Activated naive CD4-positive, alpha-beta T cell treated with anti-CD3 and anti-CD28 coated beads for 36 hours (primary cell): ENCODE results near the gene SFXN5. TPM values are rescaled to one million over a fixed set of nuclear protein-coding genes. Genes with fewer than 3 reads are reported as not detected.
A peak's percentile ranks its signal among the peaks of the same experiment; 100 is the strongest.

Experiments used
- CTCF ChIA-PET: fragments of 350-600 bp; sonication (Branson Sonifier 250); formaldehyde crosslinking; loops from one replicate; lab custom pipeline; 2021; ENCODE audit warnings: antibody characterized with exemption; lab: Charles Lee
- DNase-seq: peaks from one replicate; pipeline ENCODE4 v3.0.0-alpha.2; 2020
- H3K27ac Mint-ChIP-seq: one replicate; pipeline ENCODE4 v1.8.0; 2021; ENCODE audit warnings: mild to moderate bottlenecking, mixed read lengths
- H3K27me3 Mint-ChIP-seq: one replicate; pipeline ENCODE4 v1.8.0; 2021; ENCODE audit warnings: low read depth, mixed read lengths
- H3K36me3 Mint-ChIP-seq: one replicate; pipeline ENCODE4 v1.8.0; 2021; ENCODE audit warnings: low read depth, mixed read lengths
- H3K4me1 Mint-ChIP-seq: one replicate; pipeline ENCODE4 v1.8.0; 2021; ENCODE audit warnings: low read depth, mixed read lengths
- H3K4me3 Mint-ChIP-seq: one replicate; pipeline ENCODE4 v1.8.0; 2021; ENCODE audit warnings: mild to moderate bottlenecking, moderate library complexity, mixed read lengths
- H3K9me3 Mint-ChIP-seq: one replicate; pipeline ENCODE4 v1.8.0; 2021; ENCODE audit warnings: mixed read lengths
- intact Hi-C: fragments of 100-400 bp; cut with micrococcal nuclease; formaldehyde crosslinking; loops from one replicate; pipeline ENCODE4 v1.15.1; 2023
- total RNA-seq, 2 experiments: library from RNA; stranded (reverse); gene quantifications; one replicate each; pipeline ENCODE4 v1.2.3, GENCODE V29; 2021

SFXN5 gene
- total RNA-seq, 2 experiments from 2014 or later, result 5.3 to 6.8 TPM

DNA sequence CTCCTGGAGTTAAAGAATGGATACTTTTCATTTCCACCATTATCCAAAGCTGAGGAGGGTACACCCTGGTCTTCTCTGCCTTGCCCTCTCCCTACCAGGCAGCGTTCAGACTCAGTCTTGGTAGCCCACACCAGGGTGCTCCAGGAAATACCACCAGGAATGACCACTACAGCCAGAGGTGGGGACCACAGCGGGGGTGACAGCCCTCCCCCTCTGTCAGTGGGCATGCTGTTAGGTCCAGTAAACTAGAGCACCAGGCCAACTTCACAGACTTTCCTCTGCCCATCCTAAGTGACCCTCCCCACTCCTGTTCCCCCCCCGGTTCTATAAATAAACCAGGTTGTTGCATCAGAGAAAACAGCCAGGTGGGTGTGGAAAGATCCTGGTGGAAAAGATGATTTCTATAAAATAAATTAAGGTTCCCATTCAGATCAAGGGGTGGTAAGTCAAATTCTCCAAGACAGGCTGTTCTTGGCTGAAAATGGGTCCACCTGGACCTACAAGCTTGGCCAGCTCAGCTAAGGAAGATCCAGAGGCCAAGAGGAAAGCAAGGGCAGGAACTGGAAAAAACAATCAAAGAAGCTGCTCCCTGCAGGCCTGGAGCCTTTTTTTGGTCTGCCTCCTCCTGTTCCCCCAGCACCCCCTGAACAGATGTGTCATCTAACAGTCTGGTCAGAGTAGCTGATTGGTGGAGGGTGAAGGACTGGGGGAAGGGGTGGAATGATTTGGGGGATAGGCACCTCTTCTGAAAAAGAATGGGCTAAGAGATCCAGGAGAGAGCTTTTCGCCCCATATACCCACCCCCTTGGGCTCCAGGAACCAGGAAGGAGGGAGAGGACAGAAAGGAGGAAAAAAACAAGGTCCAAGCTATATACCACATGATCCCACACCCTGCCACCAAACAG is 38.9 kb upstream of the SFXN5 start:
- Mint-ChIP-seq H3K4me1 (peaks cover 21% of the 10 kb centered on the region), H3K36me3 (peaks cover 1% of the 10 kb centered on the region), H3K9me3 (no peaks in the 10 kb centered on the region), H3K27me3 (no peaks in the 10 kb centered on the region), H3K4me3 (peak overlapping the region; percentile 81), H3K27ac (no peak overlapping the region)
- no peak for DNase-seq
- intact Hi-C loops, result loop anchor here (5.0 to 10.0 kb wide), 3 partner anchors 182 to 1724 kb away; partner anchors contain the start of genes EGR4, HK2, INO80B and WBP1
- CTCF ChIA-PET, result interaction anchor here (0.6 to 4.2 kb wide), 5 partner anchors 15 to 67 kb away, joined by 3 to 18 read pairs (median 4); no protein-coding TSS in a partner anchor

- H3K4me3 Mint-ChIP-seq, result no peak overlapping the region
These were observed 38.1 kb upstream of the SFXN5 start for GRCh38 chr2:73109431-73110167.

GRCh38 chr2:73107211-73107926 is 35.9 kb upstream of the SFXN5 start:
- Mint-ChIP-seq H3K27me3 (no peaks in the 10 kb centered on the region), H3K4me3 (no peak overlapping the region), H3K4me1 (peaks cover 18% of the 10 kb centered on the region), H3K9me3 (no peaks in the 10 kb centered on the region), H3K27ac (no peak overlapping the region), H3K36me3 (peaks cover 1% of the 10 kb centered on the region)
- CTCF ChIA-PET, result interaction anchor here (0.5 to 1.1 kb wide), 2 partner anchors 70 to 183 kb away, joined by 3 to 5 read pairs; no protein-coding TSS in a partner anchor
- DNase-seq, result no peak
- intact Hi-C loops, result no loop called here

More at GRCh38 chr2:73109431-73110167, 38.1 kb upstream of the SFXN5 start:
- H3K27me3 Mint-ChIP-seq, result no peaks in the 10 kb centered on the region
- DNase-seq, result no peak
- CTCF ChIA-PET, result interaction anchor here (0.6 to 4.2 kb wide), 3 partner anchors 16 to 68 kb away, joined by 4 to 18 read pairs (median 14); no protein-coding TSS in a partner anchor
- H3K27ac Mint-ChIP-seq, result no peak overlapping the region
- H3K4me1 Mint-ChIP-seq, result peaks cover 21% of the 10 kb centered on the region
- peaks cover 1% of the 10 kb centered on the region for H3K36me3 Mint-ChIP-seq
- no peaks in the 10 kb centered on the region for H3K9me3 Mint-ChIP-seq
- intact Hi-C loops, result loop anchor here (5.0 to 10.0 kb wide), 3 partner anchors 183 to 1725 kb away; partner anchors contain the start of genes EGR4, HK2, INO80B and WBP1

GRCh38 chr2:73106791-73107190 is 35.3 kb upstream of the SFXN5 start:
- Mint-ChIP-seq H3K4me1 (peaks cover 16% of the 10 kb centered on the region), H3K36me3 (no peaks in the 10 kb centered on the region), H3K4me3 (no peak overlapping the region), H3K27ac (no peak overlapping the region), H3K9me3 (no peaks in the 10 kb centered on the region), H3K27me3 (no peaks in the 10 kb centered on the region)
- intact Hi-C loops, result no loop called here
- CTCF ChIA-PET, result interaction anchor here (0.7 kb wide), 1 partner anchor 71 kb away, joined by 3 read pairs; no protein-coding TSS in a partner anchor
- no peak for DNase-seq

GRCh38 chr2:73105511-73105971 is 34.0 kb upstream of the SFXN5 start:
- Mint-ChIP-seq H3K27ac (no peak overlapping the region), H3K4me1 (peaks cover 4% of the 10 kb centered on the region), H3K36me3 (no peaks in the 10 kb centered on the region), H3K9me3 (no peaks in the 10 kb centered on the region), H3K27me3 (no peaks in the 10 kb centered on the region), H3K4me3 (no peak overlapping the region)
- CTCF ChIA-PET, result no interaction called here
- intact Hi-C loops, result no loop called here
- no peak for DNase-seq

DNA sequence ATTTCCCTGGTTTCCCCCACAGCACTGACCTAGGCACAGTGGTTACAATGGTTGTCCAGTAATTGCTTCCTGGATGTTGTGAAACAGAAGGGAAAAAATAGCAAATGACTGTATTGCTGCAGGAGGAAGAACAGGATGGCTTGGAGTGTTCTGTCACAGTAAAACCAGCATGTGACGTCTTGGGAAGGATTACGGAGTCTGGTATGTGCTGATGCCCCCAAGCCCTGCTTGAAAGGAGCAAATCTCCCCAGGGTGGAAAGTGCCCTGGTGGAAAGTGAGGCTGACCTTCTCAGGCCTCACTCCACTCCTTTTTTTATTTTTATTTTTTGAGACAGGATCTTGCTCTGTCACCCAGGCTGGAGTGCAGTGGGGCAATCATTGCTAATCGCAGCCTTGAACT is 33.4 kb upstream of the SFXN5 start:
- CTCF ChIA-PET, result interaction anchor here (0.6 to 1.0 kb wide), 2 partner anchors 17 to 28 kb away, joined by 3 to 6 read pairs; no protein-coding TSS in a partner anchor

GRCh38 chr2:73103018-73103542 is 31.6 kb upstream of the SFXN5 start:
- H3K4me1 Mint-ChIP-seq, result no peaks in the 10 kb centered on the region
- no peak overlapping the region for H3K27ac Mint-ChIP-seq

More for the DNA sequence above, 33.4 kb upstream of the SFXN5 start:
- H3K4me1 Mint-ChIP-seq, result peaks cover 3% of the 10 kb centered on the region
- DNase-seq, result no peak
- H3K36me3 Mint-ChIP-seq, result no peaks in the 10 kb centered on the region
- no peaks in the 10 kb centered on the region for H3K27me3 Mint-ChIP-seq
- H3K4me3 Mint-ChIP-seq, result no peak overlapping the region
- intact Hi-C loops, result no loop called here
- H3K27ac Mint-ChIP-seq, result no peak overlapping the region
- H3K9me3 Mint-ChIP-seq, result no peaks in the 10 kb centered on the region

DNA sequence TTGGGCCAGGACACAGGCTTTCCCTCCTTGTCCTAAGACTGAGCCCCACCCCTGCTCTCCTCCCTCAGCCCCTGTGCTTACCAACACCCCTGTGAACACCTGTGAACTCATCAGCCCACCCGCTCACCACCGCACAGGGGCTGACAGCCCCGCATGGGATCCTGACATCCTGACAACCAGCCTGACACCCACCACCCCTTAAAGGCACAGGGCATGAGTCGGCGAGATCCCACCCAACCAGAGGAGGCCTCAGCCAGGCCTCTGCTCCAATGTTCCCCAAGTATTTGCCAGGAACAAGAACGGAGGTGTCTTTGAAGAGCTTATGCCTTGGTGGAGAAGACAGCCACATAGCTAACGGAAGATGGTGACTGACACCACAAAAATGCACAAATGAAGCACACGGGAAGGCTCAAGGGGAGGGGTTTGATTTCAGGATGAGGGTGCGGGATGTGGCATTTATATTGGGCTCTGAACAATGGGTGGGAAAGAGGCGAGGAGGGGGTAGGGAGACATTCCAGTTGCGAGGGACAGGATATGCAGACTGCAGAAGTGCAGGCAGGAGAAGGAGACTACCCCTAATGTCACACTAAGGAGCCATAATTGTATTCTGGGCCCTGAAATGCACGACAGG is 30.2 kb upstream of the SFXN5 start:
- intact Hi-C loops, result no loop called here
- CTCF ChIA-PET, result no interaction called here
- H3K36me3 Mint-ChIP-seq, result no peaks in the 10 kb centered on the region
- H3K27me3 Mint-ChIP-seq, result no peaks in the 10 kb centered on the region
- H3K4me3 Mint-ChIP-seq, result no peak overlapping the region
- no peaks in the 10 kb centered on the region for H3K9me3 Mint-ChIP-seq
- DNase-seq, result no peak
- H3K4me1 Mint-ChIP-seq, result no peaks in the 10 kb centered on the region
- no peak overlapping the region for H3K27ac Mint-ChIP-seq

More at GRCh38 chr2:73103018-73103542, 31.6 kb upstream of the SFXN5 start:
- Mint-ChIP-seq H3K27me3 (no peaks in the 10 kb centered on the region), H3K36me3 (no peaks in the 10 kb centered on the region), H3K4me3 (no peak overlapping the region), H3K9me3 (no peaks in the 10 kb centered on the region)
- intact Hi-C loops, result no loop called here
- CTCF ChIA-PET, result no interaction called here
- DNase-seq, result no peak

DNA sequence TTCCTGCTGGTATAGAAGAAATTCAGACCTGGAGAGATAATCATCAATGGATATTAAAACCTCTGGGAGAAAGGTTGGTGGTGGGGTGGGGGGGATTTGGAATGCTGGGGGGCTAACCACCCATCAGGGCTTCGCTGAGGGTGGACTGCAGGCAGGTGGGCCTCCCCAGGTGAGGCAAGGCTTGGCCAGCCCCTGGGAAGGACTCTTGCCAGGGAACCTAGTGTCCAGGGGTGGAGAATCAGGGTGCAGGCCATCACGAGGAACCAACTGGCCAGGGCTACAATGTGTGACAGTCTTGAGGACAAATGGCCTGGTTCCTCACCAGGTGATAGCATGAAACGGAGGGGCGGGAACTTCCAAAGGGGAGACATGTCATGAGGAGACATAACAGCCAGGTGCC is 29.4 kb upstream of the SFXN5 start:
- Mint-ChIP-seq H3K9me3 (no peaks in the 10 kb centered on the region), H3K27me3 (no peaks in the 10 kb centered on the region), H3K36me3 (no peaks in the 10 kb centered on the region), H3K4me3 (no peak overlapping the region), H3K27ac (no peak overlapping the region), H3K4me1 (no peaks in the 10 kb centered on the region)
- CTCF ChIA-PET, result interaction anchor here (0.7 to 2.0 kb wide), 2 partner anchors 76 to 112 kb away, joined by 4 to 9 read pairs; no protein-coding TSS in a partner anchor
- intact Hi-C loops, result no loop called here
- DNase-seq, result no peak

DNA sequence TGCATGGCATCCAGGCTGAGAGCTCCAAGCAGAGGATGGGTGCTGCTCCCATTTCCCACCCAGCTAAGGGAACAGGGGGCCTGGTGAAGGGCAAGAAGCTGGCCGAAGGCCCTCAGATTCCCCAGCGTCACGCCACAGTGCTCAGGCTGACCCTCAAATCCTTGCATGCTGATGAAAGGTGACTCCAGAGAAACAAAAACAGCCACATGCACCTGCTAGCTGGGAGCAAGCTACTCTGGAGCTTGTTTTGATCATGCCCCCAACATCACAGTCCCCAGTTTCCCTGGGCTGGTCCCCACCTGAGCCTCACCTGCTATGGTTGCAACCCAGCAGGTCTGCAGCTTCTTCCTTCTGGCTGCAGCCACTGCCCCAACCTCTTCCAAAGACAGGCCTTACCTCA is 28.0 kb upstream of the SFXN5 start:
- Mint-ChIP-seq H3K36me3 (no peaks in the 10 kb centered on the region), H3K27me3 (no peaks in the 10 kb centered on the region), H3K4me1 (no peaks in the 10 kb centered on the region), H3K9me3 (no peaks in the 10 kb centered on the region), H3K27ac (no peak overlapping the region), H3K4me3 (no peak overlapping the region)
- CTCF ChIA-PET, result interaction anchor here (1.7 to 2.0 kb wide), 2 partner anchors 78 to 113 kb away, joined by 6 to 9 read pairs; no protein-coding TSS in a partner anchor
- intact Hi-C loops, result no loop called here
- DNase-seq, result no peak

- CTCF ChIA-PET, result interaction anchor here (0.5 to 3.5 kb wide), 4 partner anchors 10 to 102 kb away, joined by 3 to 22 read pairs (median 3); no protein-coding TSS in a partner anchor
- H3K9me3 Mint-ChIP-seq, result no peaks in the 10 kb centered on the region
- H3K27ac Mint-ChIP-seq, result no peak overlapping the region
- no peak for DNase-seq
- no peaks in the 10 kb centered on the region for H3K27me3 Mint-ChIP-seq
- intact Hi-C loops, result no loop called here
- no peaks in the 10 kb centered on the region for H3K36me3 Mint-ChIP-seq
- H3K4me1 Mint-ChIP-seq, result no peaks in the 10 kb centered on the region
- H3K4me3 Mint-ChIP-seq, result no peak overlapping the region
These were observed 24.4 kb upstream of the SFXN5 start for GRCh38 chr2:73095910-73096309.
